H1 (cell line): ENCODE measurements around the gene LHFPL6. TPM values are rescaled to one million over a fixed set of nuclear protein-coding genes. Genes with fewer than 3 reads are reported as not detected.

Experiments
- CTCF ChIA-PET: fragments of 300-600 bp; sonication (Branson Sonifier 250); formaldehyde crosslinking; loops from one replicate; lab custom pipeline; 2021; ENCODE audit not compliant: partially characterized antibody; lab: Charles Lee
- POLR2A ChIA-PET: fragments of 300-600 bp; sonication (Branson Sonifier 250); formaldehyde crosslinking; loops from one replicate; lab custom pipeline; 2021; ENCODE audit warnings: inconsistent platforms; ENCODE audit not compliant: partially characterized antibody; lab: Charles Lee
- DNase-seq, 2 experiments: peaks; one replicate each; pipeline versions ENCODE4 v3.0.0 to v3.0.0-alpha.2; 2010 to 2022; ENCODE audit warnings: low spot score in 2 of 2, low read depth in 1 of 2, mixed read lengths in 1 of 2
- FAIRE-seq: peaks from 2 replicates; lab custom pipeline; 2011; peaks lifted over from hg19 to GRCh38; lab: Jason Lieb, UNC
- H2AFZ ChIP-seq: 2 replicates; pipeline ENCODE4 v1.8.1; 2012; ENCODE audit warnings: low read length, inconsistent platforms
- H2AK5ac ChIP-seq: 2 replicates; pipeline ENCODE4 v1.6.1; 2013; ENCODE audit warnings: low read depth, low read length
- H2BK120ac ChIP-seq: replicated peaks from 2 replicates; pipeline ENCODE3; 2013; ENCODE audit warnings: low read depth, low read length, inconsistent platforms
- H2BK12ac ChIP-seq: 2 replicates; pipeline ENCODE4 v1.6.1; 2013; ENCODE audit warnings: low read depth, low read length
- H2BK15ac ChIP-seq: 2 replicates; pipeline ENCODE4 v1.6.1; 2013; ENCODE audit warnings: low read length
- H2BK20ac ChIP-seq: 2 replicates; pipeline ENCODE4 v1.6.1; 2013; ENCODE audit warnings: low read length
- H2BK5ac ChIP-seq: 2 replicates; pipeline ENCODE4 v1.6.1; 2013; ENCODE audit warnings: low read depth, low read length
- H3K14ac ChIP-seq: 2 replicates; pipeline ENCODE4 v1.6.1; 2013; ENCODE audit warnings: inconsistent platforms; ENCODE audit not compliant: insufficient read length
- H3K18ac ChIP-seq: 2 replicates; pipeline ENCODE4 v1.6.1; 2013; ENCODE audit warnings: low read length; ENCODE audit errors: extremely low read depth
- H3K23ac ChIP-seq: 2 replicates; pipeline ENCODE4 v1.6.1; 2013; ENCODE audit warnings: inconsistent platforms; ENCODE audit not compliant: insufficient read length
- H3K23me2 ChIP-seq: 2 replicates; pipeline ENCODE4 v1.6.1; 2013; ENCODE audit warnings: low read depth, low read length
- H3K27ac ChIP-seq: 2 replicates; pipeline ENCODE4 v1.6.1; 2011; ENCODE audit warnings: low read depth, low read length, inconsistent platforms
- H3K27me3 ChIP-seq, 4 experiments: replicated peaks in 1 of 4; 1 replicate in 1 of 4; 2 replicates in 3 of 4; pipeline versions ENCODE4 v1.6.1 to v1.8.1; 2011 to 2013; ENCODE audit warnings: low read length in 3 of 4, mild to moderate bottlenecking in 3 of 4, inconsistent platforms in 2 of 4, mixed read lengths in 2 of 4, moderate library complexity in 1 of 4; ENCODE audit not compliant: control insufficient read depth in 3 of 4, insufficient read depth in 3 of 4; ENCODE audit errors: extremely low read depth in 1 of 4
- H3K36me3 ChIP-seq, 4 experiments: 2 replicates each; pipeline versions ENCODE4 v1.6.1 to v1.8.1; 2011 to 2013; ENCODE audit warnings: mild to moderate bottlenecking in 4 of 4, low read length in 3 of 4, moderate library complexity in 2 of 4, control low read depth in 1 of 4, inconsistent platforms in 1 of 4; ENCODE audit not compliant: insufficient read depth in 4 of 4, control insufficient read depth in 2 of 4
- H3K4ac ChIP-seq: replicated peaks from 2 replicates; pipeline ENCODE3; 2013; ENCODE audit warnings: low read length, low read depth, mixed read lengths, inconsistent platforms; ENCODE audit not compliant: insufficient read length
- H3K4me1 ChIP-seq, 4 experiments: replicated peaks in 1 of 4; 1 replicate in 1 of 4; 2 replicates in 3 of 4; pipeline versions ENCODE4 v1.6.1 to v1.8.1; 2011 to 2013; ENCODE audit warnings: low read length in 3 of 4, inconsistent platforms in 2 of 4, mixed read lengths in 1 of 4; ENCODE audit not compliant: insufficient read depth in 4 of 4, control insufficient read depth in 3 of 4
- H3K4me2 ChIP-seq, 2 experiments: 2 replicates each; pipeline versions ENCODE4 v1.6.1 to v1.8.1; 2011 to 2013; ENCODE audit warnings: low read depth in 2 of 2, low read length in 2 of 2, control low read depth in 1 of 2, inconsistent platforms in 1 of 2, mild to moderate bottlenecking in 1 of 2; ENCODE audit not compliant: insufficient read depth in 1 of 2
- H3K4me3 ChIP-seq, 4 experiments: fragments of 200-600, 300-600 bp in 1 of 4; sonication (generic), shearing (Covaris generic), sonication (Bioruptor Twin) in 1 of 4; 2 replicates each; pipeline versions ENCODE4 v1.5.1 to v1.8.1; 2011 to 2016; ENCODE audit warnings: low read length in 4 of 4, low read depth in 3 of 4, control low read depth in 2 of 4, inconsistent platforms in 2 of 4, mild to moderate bottlenecking in 2 of 4, mixed read lengths in 1 of 4, moderate library complexity in 1 of 4; ENCODE audit not compliant: insufficient read depth in 2 of 4; ENCODE audit errors: extremely low read depth in 1 of 4
- H3K56ac ChIP-seq: replicated peaks from 2 replicates; pipeline ENCODE3; 2013; ENCODE audit warnings: low read depth, mild to moderate bottlenecking, mixed read lengths, low read length, inconsistent platforms; ENCODE audit not compliant: insufficient read length
- H3K79me1 ChIP-seq: 2 replicates; pipeline ENCODE4 v1.6.1; 2013; ENCODE audit warnings: low read depth, low read length, control low read depth
- H3K79me2 ChIP-seq, 2 experiments: 2 replicates each; pipeline versions ENCODE4 v1.6.1 to v1.8.1; 2012 to 2013; ENCODE audit warnings: low read length in 2 of 2, mild to moderate bottlenecking in 2 of 2, inconsistent platforms in 1 of 2; ENCODE audit not compliant: insufficient read depth in 2 of 2, control insufficient read depth in 1 of 2
- H3K9ac ChIP-seq, 4 experiments: replicated peaks in 1 of 4; 1 replicate in 1 of 4; 2 replicates in 3 of 4; pipeline versions ENCODE4 v1.6.1 to v1.8.1; 2011 to 2013; ENCODE audit warnings: low read depth in 3 of 4, low read length in 3 of 4, control low read depth in 2 of 4, mild to moderate bottlenecking in 2 of 4, moderate library complexity in 2 of 4, inconsistent platforms in 1 of 4; ENCODE audit errors: extremely low read depth in 1 of 4
- H3K9me3 ChIP-seq, 2 experiments: 2 replicates each; pipeline versions ENCODE4 v1.6.1 to v1.8.1; 2012 to 2013; ENCODE audit warnings: mild to moderate bottlenecking in 2 of 2, moderate library complexity in 2 of 2, control low read depth in 1 of 2, inconsistent platforms in 1 of 2, low read depth in 1 of 2, low read length in 1 of 2, mixed read lengths in 1 of 2; ENCODE audit not compliant: insufficient read depth in 2 of 2
- H4K20me1 ChIP-seq, 2 experiments: replicated peaks in 1 of 2; 2 replicates each; pipeline versions ENCODE3 to v1.8.1; 2011 to 2013; ENCODE audit warnings: inconsistent platforms in 2 of 2, low read length in 2 of 2, mild to moderate bottlenecking in 1 of 2; ENCODE audit not compliant: insufficient read depth in 2 of 2, control insufficient read depth in 1 of 2
- H4K5ac ChIP-seq: 2 replicates; pipeline ENCODE4 v1.6.1; 2013; ENCODE audit warnings: low read length, low read depth, mixed read lengths, inconsistent platforms; ENCODE audit not compliant: insufficient read length
- H4K8ac ChIP-seq: 2 replicates; pipeline ENCODE4 v1.8.0; 2013; ENCODE audit warnings: mild to moderate bottlenecking, moderate library complexity, low read length, inconsistent platforms; ENCODE audit not compliant: insufficient read depth; ENCODE audit errors: extremely low read depth
- H4K91ac ChIP-seq: replicated peaks from 2 replicates; pipeline ENCODE3; 2013; ENCODE audit warnings: low read length, mixed read lengths, inconsistent platforms; ENCODE audit not compliant: insufficient read length
- ATF3 ChIP-seq: IDR thresholded peaks from 2 replicates; pipeline ENCODE4 v1.6.1; 2011; ENCODE audit warnings: low read depth, mild to moderate bottlenecking, low read length; ENCODE audit not compliant: insufficient read depth
- BCL11A ChIP-seq, 2 experiments: IDR thresholded peaks; one replicate each; pipeline ENCODE4 v1.6.1; 2011; ENCODE audit warnings: low read depth in 2 of 2, low read length in 2 of 2, mild to moderate bottlenecking in 2 of 2
- CBX8 ChIP-seq: fragments of 300-800, 300-1000 bp; sonication (generic); IDR thresholded peaks from 2 replicates; pipeline ENCODE4 v1.7.1; 2016; ENCODE audit warnings: low read depth, low read length, borderline replicate concordance
- E2F6 ChIP-seq: IDR thresholded peaks from 2 replicates; pipeline ENCODE4 v1.6.1; 2012; ENCODE audit warnings: inconsistent platforms
- GABPA ChIP-seq: IDR thresholded peaks from 2 replicates; pipeline ENCODE4 v1.6.1; 2011; ENCODE audit warnings: mild to moderate bottlenecking, low read length, moderate library complexity, borderline replicate concordance; ENCODE audit not compliant: insufficient read depth
- GTF2F1 ChIP-seq: IDR thresholded peaks from 2 replicates; pipeline ENCODE4 v1.6.1; 2012; ENCODE audit warnings: low read depth, low read length, improper control_type of control experiment, borderline replicate concordance
- HDAC6 ChIP-seq: IDR thresholded peaks from one replicate; pipeline ENCODE4 v1.7.1; 2012; ENCODE audit warnings: low read depth, mild to moderate bottlenecking, inconsistent platforms, low read length, moderate library complexity
- JUND ChIP-seq: IDR thresholded peaks from 2 replicates; pipeline ENCODE4 v1.6.1; 2011; ENCODE audit warnings: mild to moderate bottlenecking, improper control_type of control experiment, low read length
- KDM4A ChIP-seq: IDR thresholded peaks from one replicate; pipeline ENCODE4 v1.7.1; 2012; ENCODE audit warnings: low read depth, mild to moderate bottlenecking, moderate library complexity, low read length, inconsistent platforms; ENCODE audit not compliant: severe bottlenecking
- NANOG ChIP-seq: IDR thresholded peaks from 2 replicates; pipeline ENCODE4 v1.6.1; 2011; ENCODE audit warnings: low read length, low read depth, mild to moderate bottlenecking, inconsistent platforms; ENCODE audit not compliant: insufficient read depth, poor library complexity, severe bottlenecking
- SUZ12 ChIP-seq: fragments of 200-600 bp; sonication (generic); IDR thresholded peaks from 2 replicates; pipeline ENCODE4 v1.6.1; 2012; ENCODE audit warnings: mild to moderate bottlenecking, inconsistent platforms, low read length, moderate library complexity, mixed read lengths
- TCF12 ChIP-seq: IDR thresholded peaks from 2 replicates; pipeline ENCODE4 v1.6.1; 2011; ENCODE audit warnings: low read depth, mild to moderate bottlenecking, low read length
- ZNF274 ChIP-seq: IDR thresholded peaks from 2 replicates; pipeline ENCODE4 v1.7.0; 2012; ENCODE audit warnings: low read length, borderline replicate concordance; ENCODE audit errors: extremely low read depth
- WGBS, 2 experiments: shearing (Covaris generic) in 1 of 2; methylation state at CpG; one replicate each; pipeline versions ENCODE4 v1.1.6 to v1.1.7; 2013 to 2015; ENCODE audit warnings: low lambda C conversion rate in 2 of 2, mixed read lengths in 2 of 2, inconsistent platforms in 1 of 2, low coverage in 1 of 2, missing lambda C conversion rate in 1 of 2; ENCODE audit not compliant: insufficient replicate concordance in 2 of 2, insufficient coverage in 1 of 2, insufficient read length in 1 of 2; ENCODE audit errors: extremely low coverage in 1 of 2, missing lambda C conversion rate in 1 of 2; 5-methylcytosine and 5-hydroxymethylcytosine counted together
- polyA plus RNA-seq, 7 experiments: library from polyadenylated mRNA; depleted of rRNA in 3 of 7; stranded (reverse) in 5 of 7; unstranded in 2 of 7; fragments of >200 nt in 5 of 7; fragments of 200-250 nt in 2 of 7; gene quantifications; 1 replicate in 5 of 7; 2 replicates in 1 of 7; 4 replicates in 1 of 7; pipeline versions ENCODE4 v1.2.1 to v1.2.3, GENCODE V29; 2011 to 2013; ENCODE audit warnings: missing spikeins in 2 of 7, mixed read lengths in 2 of 7
- total RNA-seq: library from RNA; stranded (reverse); fragmentation: NEBNext Ultra II Directional; extraction: Animal tissue kit (Norgen Biotek cat#: 25700); gene quantifications from 2 replicates; pipeline ENCODE4 v1.2.1, GENCODE V29; 2021

The LHFPL6 gene
- total and polyA plus RNA-seq, 2 of the 8 experiments (the other 6 are each of a cell fraction or from before 2014, with no cell fraction given), result 7.6 to 17.0 TPM

GRCh38 chr13:39599012-39599411 is 4.0 kb downstream of the LHFPL6 start:
- Histone ChIP-seq H2BK15ac (no peak overlapping the region), H3K36me3 (no peaks in the 10 kb centered on the region), H4K8ac (no peak overlapping the region), H4K5ac (no peak overlapping the region), H3K14ac (no peak overlapping the region), H2BK120ac (no peak overlapping the region), H3K4me1 (peaks cover 0 to 6% (median 2%) of the 10 kb centered on the region in 4 experiments; a peak in 2 of 7 replicates), H2BK20ac (no peak overlapping the region), H3K18ac (no peak overlapping the region), H3K4me2 (no peak overlapping the region), H3K79me2 (no peaks in the 10 kb centered on the region; a peak in 1 of 4 replicates), H2AFZ (no peak overlapping the region), H3K56ac (no peak overlapping the region), H3K4ac (no peak overlapping the region), H3K79me1 (no peaks in the 10 kb centered on the region), H2BK5ac (no peak overlapping the region), H3K9ac (no peak overlapping the region), H4K91ac (no peak overlapping the region), H3K4me3 (no peak overlapping the region), H2AK5ac (no peak overlapping the region), H3K23ac (no peak overlapping the region), H3K9me3 (no peaks in the 10 kb centered on the region), H3K27ac (no peak overlapping the region), H4K20me1 (no peaks in the 10 kb centered on the region), H3K27me3 (peaks cover 0 to 8% (median 2%) of the 10 kb centered on the region in 4 experiments; a peak in 2 of 7 replicates), H3K23me2 (peaks cover 7% of the 10 kb centered on the region), H2BK12ac (no peak overlapping the region)
- WGBS, 2 experiments, result 75% methylated on average over 1 of the region's 1 CpG; no CpG with 5 or more reads in 1 of the 2 experiments
- FAIRE-seq, result no peak
- no peak for DNase-seq
- POLR2A ChIA-PET, result no interaction called here
- CTCF ChIA-PET, result interaction anchor here (1.2 to 3.8 kb wide), 4 partner anchors 11 to 323 kb away, joined by 4 to 29 read pairs (median 8); no protein-coding TSS in a partner anchor
- no peak for TF ChIP-seq JUND
- no peak for TF ChIP-seq ZNF274
- no peak for TF ChIP-seq ATF3
- no peak for TF ChIP-seq E2F6
- no peak for TF ChIP-seq SUZ12
- no peak for TF ChIP-seq KDM4A
- no peak for TF ChIP-seq CBX8
- TF ChIP-seq TCF12, result no peak
- TF ChIP-seq NANOG, result no peak
- no peak for TF ChIP-seq HDAC6
- TF ChIP-seq GABPA, result no peak
- no peak for TF ChIP-seq GTF2F1
- TF ChIP-seq BCL11A (IDR thresholded peaks at IDR 0.05; ENCODE audit: low read depth in 2 of 2, low read length in 2 of 2), result no peak
